HG03095 (cell line): ENCODE measurements around the gene PTBP3.
"Not testable (repeated sequence)": the region's sequence is repeated elsewhere in the genome, so short reads cannot be mapped to it uniquely, and the experiment has no call there.

ENCODE experiments used
- ATAC-seq: cut with Tn5 transposase; IDR thresholded peaks from one replicate; pipeline ENCODE4 v1.9.1; 2021; ENCODE audit warnings: moderate library complexity; ENCODE audit not compliant: unreplicated experiment

PTBP3 gene

GRCh38 chr9:112274600-112274999 lies 58.8 kb downstream of the PTBP3 start:
- no peak for ATAC-seq

- ATAC-seq = no peak
Observed at GRCh38 chr9:112273876-112274275, 59.5 kb downstream of the PTBP3 start.

- no peak for ATAC-seq
Observed at GRCh38 chr9:112271466-112272098, 61.8 kb downstream of the PTBP3 start.

GRCh38 chr9:112268413-112268812 lies 65.0 kb downstream of the PTBP3 start:
- no peak for ATAC-seq

- ATAC-seq = not testable (repeated sequence)
Observed at GRCh38 chr9:112267086-112267485, 66.3 kb downstream of the PTBP3 start.

- ATAC-seq = no peak
Observed at GRCh38 chr9:112265391-112265790, 68.0 kb downstream of the PTBP3 start.

GRCh38 chr9:112262577-112262976 lies 70.8 kb downstream of the PTBP3 start:
- no peak for ATAC-seq

GRCh38 chr9:112261133-112261532 lies 72.3 kb downstream of the PTBP3 start:
- no peak for ATAC-seq

GRCh38 chr9:112258106-112258505 lies 75.3 kb downstream of the PTBP3 start:
- no peak for ATAC-seq

- no peak for ATAC-seq
Observed at GRCh38 chr9:112252194-112252593, 81.2 kb downstream of the PTBP3 start.

GRCh38 chr9:112249277-112249676 lies 84.1 kb downstream of the PTBP3 start:
- peak; percentile 88 for ATAC-seq

GRCh38 chr9:112248722-112249121 lies 84.7 kb downstream of the PTBP3 start:
- ATAC-seq = no peak

GRCh38 chr9:112247090-112247489 lies 86.3 kb downstream of the PTBP3 start:
- ATAC-seq = no peak

GRCh38 chr9:112245126-112245525 lies 88.3 kb downstream of the PTBP3 start:
- no peak for ATAC-seq

- ATAC-seq = no peak
Observed at GRCh38 chr9:112242147-112242804, 91.1 kb downstream of the PTBP3 start.

GRCh38 chr9:112241491-112241890 lies 91.9 kb downstream of the PTBP3 start:
- no peak for ATAC-seq

GRCh38 chr9:112239708-112240107 lies 93.7 kb downstream of the PTBP3 start:
- ATAC-seq = no peak

GRCh38 chr9:112239284-112239683 lies 94.1 kb downstream of the PTBP3 start:
- ATAC-seq = no peak

- no peak for ATAC-seq
Observed at GRCh38 chr9:112234779-112235178, 98.6 kb downstream of the PTBP3 start.

- ATAC-seq = no peak
Observed at GRCh38 chr9:112233769-112234168, 99.7 kb downstream of the PTBP3 start.

GRCh38 chr9:112232233-112232632 lies 101.2 kb downstream of the PTBP3 start:
- no peak for ATAC-seq

GRCh38 chr9:112226091-112226490 lies 107.3 kb downstream of the PTBP3 start:
- no peak for ATAC-seq
